Keratinocyte (primary cell): ENCODE data around the gene IPO13.

Experiments used
- EZH2 ChIP-seq: IDR thresholded peaks from one replicate; pipeline ENCODE4 v1.6.1; 2012; ENCODE audit warnings: inconsistent platforms, mild to moderate bottlenecking, low read length, moderate library complexity
- TF ChIP-seq, protein P1 (sequence below), 3 experiments: IDR thresholded peaks in 1 of 3; conservative IDR thresholded peaks in 1 of 3; optimal IDR thresholded peaks in 1 of 3; 2 replicates in 2 of 3; 3 replicates in 1 of 3; pipeline versions ENCODE3 to v1.5.1; 2011; ENCODE audit warnings: low read length in 3 of 3, mild to moderate bottlenecking in 3 of 3, moderate library complexity in 2 of 3, control low read depth in 1 of 3, inconsistent platforms in 1 of 3; ENCODE audit not compliant: insufficient read depth in 2 of 3; ENCODE audit errors: extremely low read depth in 1 of 3

DNA sequence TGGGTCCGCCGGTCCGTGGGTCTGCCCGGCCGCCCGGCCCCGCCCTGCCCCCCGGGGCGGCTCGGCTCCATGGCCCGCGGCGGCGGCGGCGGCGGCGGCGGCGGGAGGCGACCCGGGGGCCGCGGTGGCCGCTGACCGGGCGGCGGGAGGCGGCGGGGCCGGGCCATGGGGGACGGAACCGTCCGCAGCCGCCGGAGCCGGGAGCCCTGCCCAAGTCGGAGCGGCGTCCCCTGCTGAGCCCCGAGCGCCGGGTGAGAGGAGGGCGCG is 32.4 kb downstream of the IPO13 start:
- TF ChIP-seq, protein P1, sequence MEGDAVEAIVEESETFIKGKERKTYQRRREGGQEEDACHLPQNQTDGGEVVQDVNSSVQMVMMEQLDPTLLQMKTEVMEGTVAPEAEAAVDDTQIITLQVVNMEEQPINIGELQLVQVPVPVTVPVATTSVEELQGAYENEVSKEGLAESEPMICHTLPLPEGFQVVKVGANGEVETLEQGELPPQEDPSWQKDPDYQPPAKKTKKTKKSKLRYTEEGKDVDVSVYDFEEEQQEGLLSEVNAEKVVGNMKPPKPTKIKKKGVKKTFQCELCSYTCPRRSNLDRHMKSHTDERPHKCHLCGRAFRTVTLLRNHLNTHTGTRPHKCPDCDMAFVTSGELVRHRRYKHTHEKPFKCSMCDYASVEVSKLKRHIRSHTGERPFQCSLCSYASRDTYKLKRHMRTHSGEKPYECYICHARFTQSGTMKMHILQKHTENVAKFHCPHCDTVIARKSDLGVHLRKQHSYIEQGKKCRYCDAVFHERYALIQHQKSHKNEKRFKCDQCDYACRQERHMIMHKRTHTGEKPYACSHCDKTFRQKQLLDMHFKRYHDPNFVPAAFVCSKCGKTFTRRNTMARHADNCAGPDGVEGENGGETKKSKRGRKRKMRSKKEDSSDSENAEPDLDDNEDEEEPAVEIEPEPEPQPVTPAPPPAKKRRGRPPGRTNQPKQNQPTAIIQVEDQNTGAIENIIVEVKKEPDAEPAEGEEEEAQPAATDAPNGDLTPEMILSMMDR (optimal IDR thresholded peaks at IDR 0.05 in 1 of 3, IDR thresholded peaks at IDR 0.05 in 1 of 3, conservative IDR thresholded peaks at IDR 0.05 in 1 of 3; ENCODE audit: extremely low read depth in 1 of 3, insufficient read depth in 2 of 3, low read length in 3 of 3) = no peak
- TF ChIP-seq EZH2 = no peak
